Measurements from ENCODE around the gene LRRC4.

LRRC4 gene

DNA sequence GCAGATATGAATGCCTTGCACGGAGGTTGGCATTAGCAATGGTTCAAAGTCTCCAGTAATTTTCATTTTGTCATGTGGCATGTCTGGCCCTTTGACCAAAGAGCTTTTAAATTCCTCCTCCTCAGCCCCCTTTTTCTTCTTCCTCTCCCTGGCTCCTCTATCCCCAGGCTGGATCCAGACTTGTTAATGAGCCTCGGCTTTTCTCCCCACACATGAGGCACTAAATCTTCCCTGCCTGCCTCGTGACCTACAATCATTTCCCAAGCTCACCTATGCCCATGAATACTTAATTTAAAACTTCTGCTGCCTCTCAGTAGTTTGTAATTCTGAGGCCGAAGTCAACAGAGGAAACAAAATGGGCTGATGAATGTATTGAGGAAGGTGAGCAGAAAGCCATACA lies 23.3 kb upstream of the LRRC4 start:
- FAIRE-seq (no peak), DNase-seq (ENCODE audit: insufficient read length) (no peak)
- TF ChIP-seq POLR2A (IDR thresholded peaks at IDR 0.05; ENCODE audit: low read depth, low read length) (no peak), TAF1 (IDR thresholded peaks at IDR 0.05; ENCODE audit: borderline replicate concordance, low read depth, low read length) (no peak), POLR2AphosphoS5 (IDR thresholded peaks at IDR 0.05; ENCODE audit: low read depth, low read length) (no peak)

DNA sequence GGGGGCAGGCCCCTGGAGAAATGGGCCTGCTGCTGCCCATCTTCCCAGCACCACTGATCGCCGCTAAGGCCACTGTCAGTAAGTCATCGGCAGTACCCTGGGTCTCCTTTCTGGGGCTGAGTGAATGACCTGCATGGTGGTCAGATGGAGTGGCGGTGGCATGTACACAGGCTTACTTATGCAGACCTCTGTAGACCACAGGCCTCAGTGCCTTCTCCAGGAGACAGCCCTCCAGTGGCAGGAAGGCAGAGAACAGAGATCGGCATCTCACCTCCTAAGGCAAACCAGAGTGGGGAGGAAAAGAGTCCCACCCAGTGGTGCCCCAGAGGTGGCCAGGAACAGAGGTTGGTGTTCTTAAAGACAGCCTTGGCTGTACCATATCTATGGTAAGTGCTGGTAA lies 22.8 kb upstream of the LRRC4 start:
- TF ChIP-seq TAF1 (IDR thresholded peaks at IDR 0.05; ENCODE audit: borderline replicate concordance, low read depth, low read length) (no peak), POLR2A (IDR thresholded peaks at IDR 0.05; ENCODE audit: low read depth, low read length) (no peak), POLR2AphosphoS5 (IDR thresholded peaks at IDR 0.05; ENCODE audit: low read depth, low read length) (no peak)
- DNase-seq (ENCODE audit: insufficient read length) (no peak), FAIRE-seq (no peak)

DNA sequence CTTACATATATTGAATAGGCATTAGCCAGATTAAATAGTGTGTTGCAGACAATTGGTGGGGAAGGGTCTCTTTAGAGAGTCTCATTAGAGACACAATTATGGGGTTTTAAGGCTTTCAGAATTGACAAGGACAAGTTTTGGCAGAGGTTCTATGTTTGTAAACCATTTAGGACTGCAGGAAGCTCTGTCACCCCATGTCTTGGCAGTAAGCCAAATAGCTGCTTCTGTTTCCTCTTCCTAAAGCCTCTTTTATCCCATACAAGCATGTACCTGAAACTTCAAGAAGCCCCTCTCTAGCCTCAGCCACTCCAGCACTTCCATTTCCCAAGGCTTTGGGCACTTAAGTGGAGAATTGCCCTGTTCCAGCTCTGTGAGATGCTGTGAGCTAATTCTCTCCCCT lies 21.8 kb upstream of the LRRC4 start:
- DNase-seq (ENCODE audit: insufficient read length), result no peak
- TF ChIP-seq POLR2AphosphoS5 (IDR thresholded peaks at IDR 0.05; ENCODE audit: low read depth, low read length) (no peak), TAF1 (IDR thresholded peaks at IDR 0.05; ENCODE audit: borderline replicate concordance, low read depth, low read length) (no peak), POLR2A (IDR thresholded peaks at IDR 0.05; ENCODE audit: low read depth, low read length) (no peak)
- no peak for FAIRE-seq

DNA sequence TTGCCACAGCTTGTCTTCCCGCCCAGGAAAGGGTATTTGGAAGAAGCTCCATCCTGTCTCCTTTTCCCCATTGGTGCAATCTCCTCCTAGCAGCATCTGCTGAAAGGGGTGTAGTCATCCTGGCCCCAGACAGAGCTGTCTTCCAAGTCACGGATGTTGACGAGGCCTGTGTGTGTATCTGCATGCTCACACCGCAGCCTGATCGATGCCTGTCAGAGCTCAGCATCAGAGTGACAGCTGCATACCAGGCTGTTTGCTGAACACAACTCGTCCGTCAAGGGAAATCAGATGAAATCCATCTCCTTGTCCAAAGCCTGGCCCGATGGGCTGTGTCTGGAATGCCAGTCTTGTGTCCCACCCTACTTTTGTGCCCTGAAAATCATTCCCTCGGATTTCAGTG lies 21.2 kb upstream of the LRRC4 start:
- DNase-seq (ENCODE audit: insufficient read length) (no peak), FAIRE-seq (no peak)
- TF ChIP-seq TAF1 (IDR thresholded peaks at IDR 0.05; ENCODE audit: borderline replicate concordance, low read depth, low read length) (no peak), POLR2A (IDR thresholded peaks at IDR 0.05; ENCODE audit: low read depth, low read length) (no peak), POLR2AphosphoS5 (IDR thresholded peaks at IDR 0.05; ENCODE audit: low read depth, low read length) (no peak)

DNA sequence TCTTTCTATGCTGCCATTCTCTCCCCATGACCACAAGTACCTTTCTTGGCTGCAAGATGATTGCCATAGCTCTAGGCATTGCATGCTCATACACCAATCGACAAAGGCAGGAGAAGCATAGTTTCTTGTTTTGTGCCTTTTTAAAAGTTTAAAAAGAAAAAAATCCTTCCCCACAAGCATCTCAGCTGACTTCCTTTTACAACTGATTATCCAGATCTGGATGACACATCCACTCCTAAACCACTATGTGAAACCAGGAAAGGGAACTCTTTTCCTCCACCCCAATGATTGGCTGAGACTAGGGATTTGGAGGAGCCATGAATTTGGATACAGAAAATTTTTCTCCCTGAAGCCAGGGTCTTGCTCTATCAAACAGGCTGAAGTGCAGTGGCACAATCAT lies 14.5 kb upstream of the LRRC4 start:
- FAIRE-seq, result no peak
- TF ChIP-seq TAF1 (IDR thresholded peaks at IDR 0.05; ENCODE audit: borderline replicate concordance, low read depth, low read length), result no peak
- TF ChIP-seq POLR2AphosphoS5 (IDR thresholded peaks at IDR 0.05; ENCODE audit: low read depth, low read length), result no peak
- TF ChIP-seq POLR2A (IDR thresholded peaks at IDR 0.05; ENCODE audit: low read depth, low read length), result no peak
- DNase-seq (ENCODE audit: insufficient read length), result no peak

DNA sequence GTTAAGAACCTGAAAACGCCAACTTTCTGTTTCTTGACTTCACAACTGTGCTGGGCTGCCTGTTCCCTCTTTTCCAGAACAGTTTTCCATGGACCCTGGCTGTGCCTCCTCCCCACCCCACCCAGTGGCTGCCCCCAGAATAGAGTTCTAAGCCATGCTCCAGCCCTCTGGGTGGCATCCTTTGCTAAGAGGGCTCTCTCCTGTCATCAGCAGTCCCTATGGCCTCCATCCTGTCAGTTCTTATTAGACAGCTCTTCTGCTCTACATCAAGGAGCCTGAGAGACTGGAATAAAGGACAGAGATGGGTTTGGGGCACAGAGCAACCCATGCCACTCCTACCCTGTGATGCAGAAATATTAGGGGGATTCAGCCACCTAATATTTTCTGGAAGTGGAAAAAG lies 13.9 kb upstream of the LRRC4 start:
- DNase-seq (ENCODE audit: insufficient read length) (no peak), FAIRE-seq (no peak)
- TF ChIP-seq TAF1 (IDR thresholded peaks at IDR 0.05; ENCODE audit: borderline replicate concordance, low read depth, low read length) (no peak), POLR2AphosphoS5 (IDR thresholded peaks at IDR 0.05; ENCODE audit: low read depth, low read length) (no peak), POLR2A (IDR thresholded peaks at IDR 0.05; ENCODE audit: low read depth, low read length) (no peak)

DNA sequence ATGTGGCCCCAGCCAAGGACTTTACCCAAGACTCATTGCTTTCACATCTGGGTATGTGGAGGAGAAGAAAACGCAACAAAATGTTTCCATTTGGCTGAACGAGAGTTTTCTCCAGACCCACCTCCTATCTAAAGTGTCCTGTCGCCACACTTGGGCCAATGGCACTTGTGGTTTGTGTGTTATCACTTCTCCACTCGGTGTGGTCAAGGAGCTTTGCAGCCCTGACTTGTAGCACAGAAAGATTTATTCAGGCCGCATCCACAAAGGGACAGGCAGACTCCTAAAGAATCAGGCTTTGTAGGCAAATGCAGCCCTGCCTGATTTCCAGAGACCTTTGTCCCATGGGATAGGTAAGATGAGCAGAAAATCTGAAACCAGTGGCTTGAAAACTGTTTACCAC lies 12.8 kb upstream of the LRRC4 start:
- TF ChIP-seq TAF1 (IDR thresholded peaks at IDR 0.05; ENCODE audit: borderline replicate concordance, low read depth, low read length) (no peak), POLR2AphosphoS5 (IDR thresholded peaks at IDR 0.05; ENCODE audit: low read depth, low read length) (no peak), POLR2A (IDR thresholded peaks at IDR 0.05; ENCODE audit: low read depth, low read length) (no peak)
- FAIRE-seq (no peak), DNase-seq (ENCODE audit: insufficient read length) (no peak)

DNA sequence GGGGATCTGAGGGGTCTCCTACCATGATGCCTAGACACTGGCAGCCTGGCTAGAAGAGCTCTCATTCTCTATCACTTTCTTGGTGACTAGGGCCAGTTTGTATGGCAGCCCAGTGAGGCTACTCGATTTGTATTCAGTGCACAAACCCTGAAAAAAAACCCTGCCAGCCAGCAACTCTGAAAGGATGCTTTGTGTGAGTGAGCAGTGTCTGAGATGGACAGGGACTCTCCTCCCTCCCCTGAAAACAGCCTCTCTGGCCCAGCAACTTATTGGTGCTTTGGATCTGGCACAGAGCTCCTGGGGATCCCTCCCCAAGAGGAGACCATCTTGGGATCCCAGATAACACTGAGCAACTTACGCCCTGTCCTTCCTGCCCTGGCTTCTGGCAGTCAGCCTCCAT lies 10.8 kb upstream of the LRRC4 start:
- DNase-seq (ENCODE audit: insufficient read length), result no peak
- FAIRE-seq, result no peak
- TF ChIP-seq POLR2A (IDR thresholded peaks at IDR 0.05; ENCODE audit: low read depth, low read length) (no peak), POLR2AphosphoS5 (IDR thresholded peaks at IDR 0.05; ENCODE audit: low read depth, low read length) (no peak), TAF1 (IDR thresholded peaks at IDR 0.05; ENCODE audit: borderline replicate concordance, low read depth, low read length) (no peak)

DNA sequence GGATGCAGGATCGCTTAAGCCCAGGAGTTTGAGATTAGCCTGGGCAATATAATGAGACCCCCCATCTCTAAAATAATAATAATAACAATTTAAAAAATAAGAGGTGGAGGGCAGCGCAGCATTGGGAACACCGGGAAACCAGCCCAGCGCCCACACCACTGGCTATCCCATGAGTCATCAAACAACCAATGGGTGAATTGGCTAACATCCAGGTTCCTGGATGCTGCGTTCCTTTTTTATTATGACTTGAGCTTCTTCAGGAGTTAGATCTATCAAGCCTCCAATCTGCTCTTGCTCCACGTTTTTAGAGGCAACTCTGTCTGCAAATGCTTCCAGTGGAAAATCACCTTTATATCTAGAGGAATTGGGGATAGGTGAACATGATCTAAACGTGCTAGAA lies 10.0 kb upstream of the LRRC4 start:
- FAIRE-seq (no peak), DNase-seq (ENCODE audit: insufficient read length) (no peak)
- TF ChIP-seq TAF1 (IDR thresholded peaks at IDR 0.05; ENCODE audit: borderline replicate concordance, low read depth, low read length) (no peak), POLR2AphosphoS5 (IDR thresholded peaks at IDR 0.05; ENCODE audit: low read depth, low read length) (no peak), POLR2A (IDR thresholded peaks at IDR 0.05; ENCODE audit: low read depth, low read length) (no peak)

DNA sequence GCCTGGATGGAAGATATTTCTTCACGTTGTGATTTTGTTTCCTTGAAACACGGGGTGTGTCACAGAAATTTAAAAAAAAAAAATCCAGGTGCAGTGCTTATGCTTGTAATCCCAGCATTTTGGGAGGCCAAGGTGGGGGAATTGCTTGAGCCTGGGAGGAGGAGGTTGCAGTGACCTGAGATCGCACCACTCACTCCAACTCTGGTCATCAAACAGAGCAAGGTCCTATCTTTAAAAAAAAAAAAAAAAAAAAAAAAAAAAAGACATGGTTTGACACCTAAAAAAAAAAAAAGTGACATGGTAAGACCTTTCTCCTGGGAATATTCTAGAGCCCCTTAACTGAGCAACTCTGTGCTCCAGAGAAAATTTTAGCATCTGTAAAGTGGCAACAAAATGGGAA lies 9.0 kb upstream of the LRRC4 start:
- no peak for FAIRE-seq
- TF ChIP-seq POLR2A (IDR thresholded peaks at IDR 0.05; ENCODE audit: low read depth, low read length), result no peak
- no peak for TF ChIP-seq POLR2AphosphoS5 (IDR thresholded peaks at IDR 0.05; ENCODE audit: low read depth, low read length)
- no peak for TF ChIP-seq TAF1 (IDR thresholded peaks at IDR 0.05; ENCODE audit: borderline replicate concordance, low read depth, low read length)
- no peak for DNase-seq (ENCODE audit: insufficient read length)

DNA sequence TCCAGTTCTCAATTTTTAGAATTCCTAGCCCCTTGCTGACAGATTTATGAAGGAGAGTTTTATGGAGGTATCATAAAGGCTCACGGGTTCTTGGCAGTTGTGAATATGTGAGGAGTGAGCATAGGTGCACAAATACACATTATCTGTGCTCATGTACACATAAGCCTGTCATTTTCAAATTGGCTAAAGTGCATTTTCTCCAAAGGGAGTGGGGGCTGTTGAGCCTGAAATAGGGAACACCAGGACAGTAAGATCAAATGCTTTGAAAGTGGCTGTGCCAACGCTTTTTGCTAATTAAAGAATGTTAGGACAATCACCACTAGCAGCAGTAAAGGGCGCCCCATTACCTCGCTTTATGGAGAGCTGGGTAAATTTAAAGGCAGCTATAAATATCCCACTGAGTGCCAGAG lies 8.3 kb upstream of the LRRC4 start:
- no peak for TF ChIP-seq TAF1 (IDR thresholded peaks at IDR 0.05; ENCODE audit: borderline replicate concordance, low read depth, low read length)
- no peak for FAIRE-seq
- no peak for DNase-seq (ENCODE audit: insufficient read length)

DNA sequence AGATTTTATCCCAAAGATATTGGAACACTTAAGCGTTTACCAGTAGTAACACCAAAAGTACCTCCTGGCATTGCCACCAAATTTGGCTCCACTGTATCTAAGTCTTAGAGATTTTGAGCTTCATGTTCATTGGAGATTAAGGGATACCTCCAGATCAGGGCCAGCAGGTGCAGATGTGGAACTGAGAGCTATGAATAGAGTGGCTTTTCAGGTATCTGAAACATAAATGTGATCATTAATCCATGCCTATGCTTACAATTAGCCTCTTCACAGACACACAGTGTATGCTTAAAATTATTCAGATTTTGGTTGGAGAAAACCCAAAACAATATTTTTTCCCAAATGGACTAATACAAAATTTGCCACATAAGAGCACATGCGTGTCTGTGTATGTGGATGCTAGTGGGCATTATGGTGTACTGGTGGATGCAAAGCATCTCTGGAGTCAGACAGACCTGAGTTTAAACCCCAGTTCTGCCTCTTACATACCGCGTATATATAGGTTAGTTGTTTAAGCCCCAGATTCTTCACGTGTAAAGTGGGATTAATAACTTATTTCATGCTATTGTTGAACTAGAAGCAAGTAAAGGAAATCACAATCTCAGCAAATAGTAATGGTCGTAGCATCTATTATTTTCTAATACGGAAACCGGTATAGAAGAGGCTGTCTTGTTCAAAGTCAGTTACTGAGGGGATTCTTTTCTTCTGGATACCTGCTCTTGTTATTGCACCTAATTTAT lies 6.8 kb upstream of the LRRC4 start:
- TF ChIP-seq TAF1 (IDR thresholded peaks at IDR 0.05; ENCODE audit: borderline replicate concordance, low read depth, low read length) (no peak), POLR2A (IDR thresholded peaks at IDR 0.05; ENCODE audit: low read depth, low read length) (no peak), POLR2AphosphoS5 (IDR thresholded peaks at IDR 0.05; ENCODE audit: low read depth, low read length) (no peak)
- FAIRE-seq, result no peak
- no peak for DNase-seq (ENCODE audit: insufficient read length)
